SU-DHL-6 (cell line): Measurements from ENCODE around the gene EXOC2.

Experiments used
- H2AFZ ChIP-seq: fragments of 200-600 bp; sonication (generic); 2 replicates; pipeline ENCODE4 v1.6.1; 2014; ENCODE audit warnings: low read depth, mild to moderate bottlenecking, moderate library complexity, mixed read lengths, antibody characterized with exemption, low read length; ENCODE audit not compliant: severe bottlenecking
- H3F3A ChIP-seq: fragments of 200-600 bp; shearing (Covaris generic); 2 replicates; pipeline ENCODE4 v1.6.0; 2016; ENCODE audit warnings: antibody characterized with exemption, mild to moderate bottlenecking; ENCODE audit not compliant: insufficient read depth
- H3K27ac ChIP-seq: fragments of 200-600 bp; sonication (generic); 2 replicates; pipeline ENCODE4 v1.5.1; 2016; ENCODE audit warnings: low read depth, mild to moderate bottlenecking, low read length, moderate library complexity, mixed read lengths
- H3K27me3 ChIP-seq: fragments of 200-600 bp; sonication (generic), shearing (Covaris generic); 2 replicates; pipeline ENCODE4 v1.6.0; 2014; ENCODE audit warnings: mild to moderate bottlenecking, low read length
- H3K36me3 ChIP-seq: fragments of 200-600 bp; sonication (generic); 2 replicates; pipeline ENCODE4 v1.6.1; 2014; ENCODE audit warnings: mild to moderate bottlenecking, low read length, mixed read lengths
- H3K4me2 ChIP-seq: fragments of 300-600, 200-600 bp; shearing (Covaris generic), sonication (generic); 2 replicates; pipeline ENCODE4 v1.6.0; 2014; ENCODE audit warnings: low read length, low read depth, mild to moderate bottlenecking; ENCODE audit not compliant: poor library complexity, severe bottlenecking
- H3K4me3 ChIP-seq: fragments of 200-600 bp; sonication (generic); 2 replicates; pipeline ENCODE4 v1.5.1; 2014; ENCODE audit warnings: antibody characterized with exemption, low read length, mild to moderate bottlenecking, mixed read lengths; ENCODE audit not compliant: insufficient read depth, poor library complexity, severe bottlenecking
- H3K79me2 ChIP-seq: fragments of 200-600 bp; sonication (generic); 2 replicates; pipeline ENCODE4 v1.6.1; 2014; ENCODE audit warnings: mild to moderate bottlenecking, low read length, moderate library complexity; ENCODE audit not compliant: insufficient read depth
- H3K9ac ChIP-seq: fragments of 200-600 bp; sonication (generic); 2 replicates; pipeline ENCODE4 v1.7.0; 2014; ENCODE audit warnings: mild to moderate bottlenecking, low read length
- H3K9me2 ChIP-seq: fragments of 200-600 bp; sonication (generic); replicated peaks from 2 replicates; pipeline ENCODE4 v1.6.1; 2014; ENCODE audit warnings: low read length; ENCODE audit not compliant: insufficient read depth
- H3K9me3 ChIP-seq: fragments of 200-600 bp; sonication (generic); 2 replicates; pipeline ENCODE4 v1.6.1; 2014; ENCODE audit warnings: low read length, mixed read lengths; ENCODE audit not compliant: insufficient read depth
- H4K20me1 ChIP-seq: fragments of 200-600 bp; sonication (generic); 2 replicates; pipeline ENCODE4 v1.6.1; 2014; ENCODE audit warnings: low read depth, mild to moderate bottlenecking, antibody characterized with exemption, low read length, moderate library complexity, mixed read lengths
- EZH2phosphoT487 ChIP-seq: fragments of 200-600 bp; sonication (generic), shearing (Covaris generic); conservative IDR thresholded peaks from 2 replicates; pipeline ENCODE4 v1.6.1; 2018; ENCODE audit warnings: mild to moderate bottlenecking, antibody characterized with exemption, low read length, moderate library complexity, mixed read lengths
- TF ChIP-seq, protein P1 (sequence below): fragments of 200-600 bp; sonication (generic); IDR thresholded peaks from one replicate; pipeline ENCODE4 v1.5.1; 2017; ENCODE audit warnings: antibody characterized with exemption, mild to moderate bottlenecking, low read length, moderate library complexity; ENCODE audit not compliant: insufficient read depth, poor library complexity, severe bottlenecking

The EXOC2 gene

DNA sequence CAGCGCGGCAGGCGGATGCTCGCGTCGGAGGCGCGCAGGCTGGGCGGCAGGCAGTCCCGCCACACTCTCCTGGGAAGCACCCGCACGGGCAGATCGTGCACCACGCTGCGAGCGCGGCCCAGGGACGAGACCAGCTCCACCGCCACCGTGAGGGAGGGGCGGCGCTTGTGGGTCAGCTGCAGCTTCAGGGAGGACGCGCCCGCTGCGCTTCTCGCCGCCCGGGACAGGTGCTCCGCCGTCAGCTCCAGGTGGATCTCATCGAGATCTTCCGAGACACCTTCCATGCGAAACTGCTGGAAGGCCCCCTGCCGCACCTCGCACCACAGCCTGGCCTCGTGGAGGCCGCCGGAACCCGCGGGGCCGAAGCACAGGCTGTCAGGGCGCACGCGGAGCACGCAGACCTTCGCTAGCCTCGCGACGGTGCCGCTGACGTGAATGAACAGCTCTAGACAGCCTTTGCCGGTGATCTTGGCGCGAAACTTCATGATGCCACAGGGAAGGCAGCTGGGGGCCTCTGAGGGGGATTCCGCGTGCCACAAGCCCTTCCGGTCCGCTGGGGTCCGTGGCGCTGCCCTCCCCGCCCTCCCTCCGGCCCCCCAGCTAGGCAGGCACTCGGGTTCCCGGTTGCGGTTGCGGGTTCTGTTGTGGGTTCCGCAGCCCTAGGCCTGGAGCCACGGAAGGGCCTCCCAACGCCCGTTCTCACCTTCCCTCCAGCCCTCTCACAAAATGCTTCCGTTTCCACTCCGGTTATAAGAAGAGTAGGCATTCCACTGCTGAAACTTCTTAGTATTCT lies 36.3 kb downstream of the EXOC2 start, which contains the start of gene HUS1B:
HUS1B (minus strand) TSS at position 641 of the 793 bp plus-strand sequence; CDS start at position 485, 156 bp downstream.
- H3K9me2 ChIP-seq: no peaks in the 10 kb centered on the region
- H3K36me3 ChIP-seq: no peaks in the 10 kb centered on the region
- H3K27me3 ChIP-seq: no peaks in the 10 kb centered on the region
- H3K27ac ChIP-seq: no peak within 1 kb of the TSS
- H2AFZ ChIP-seq: no peak within 1 kb of the TSS
- H3K4me2 ChIP-seq: no peak within 1 kb of the TSS
- H3K9me3 ChIP-seq: no peaks in the 10 kb centered on the region
- peaks cover 9% of the 10 kb centered on the region; the same call in 1 of the 2 replicates for H4K20me1 ChIP-seq
- no peak within 1 kb of the TSS for H3K9ac ChIP-seq
- no peak within 1 kb of the TSS for H3K4me3 ChIP-seq
- H3F3A ChIP-seq: no peaks in the 10 kb centered on the region
- TF ChIP-seq, protein P1, sequence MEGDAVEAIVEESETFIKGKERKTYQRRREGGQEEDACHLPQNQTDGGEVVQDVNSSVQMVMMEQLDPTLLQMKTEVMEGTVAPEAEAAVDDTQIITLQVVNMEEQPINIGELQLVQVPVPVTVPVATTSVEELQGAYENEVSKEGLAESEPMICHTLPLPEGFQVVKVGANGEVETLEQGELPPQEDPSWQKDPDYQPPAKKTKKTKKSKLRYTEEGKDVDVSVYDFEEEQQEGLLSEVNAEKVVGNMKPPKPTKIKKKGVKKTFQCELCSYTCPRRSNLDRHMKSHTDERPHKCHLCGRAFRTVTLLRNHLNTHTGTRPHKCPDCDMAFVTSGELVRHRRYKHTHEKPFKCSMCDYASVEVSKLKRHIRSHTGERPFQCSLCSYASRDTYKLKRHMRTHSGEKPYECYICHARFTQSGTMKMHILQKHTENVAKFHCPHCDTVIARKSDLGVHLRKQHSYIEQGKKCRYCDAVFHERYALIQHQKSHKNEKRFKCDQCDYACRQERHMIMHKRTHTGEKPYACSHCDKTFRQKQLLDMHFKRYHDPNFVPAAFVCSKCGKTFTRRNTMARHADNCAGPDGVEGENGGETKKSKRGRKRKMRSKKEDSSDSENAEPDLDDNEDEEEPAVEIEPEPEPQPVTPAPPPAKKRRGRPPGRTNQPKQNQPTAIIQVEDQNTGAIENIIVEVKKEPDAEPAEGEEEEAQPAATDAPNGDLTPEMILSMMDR: no peak
- TF ChIP-seq EZH2phosphoT487: no peak
- H3K79me2 ChIP-seq: peaks cover 36% of the 10 kb centered on the region

DNA sequence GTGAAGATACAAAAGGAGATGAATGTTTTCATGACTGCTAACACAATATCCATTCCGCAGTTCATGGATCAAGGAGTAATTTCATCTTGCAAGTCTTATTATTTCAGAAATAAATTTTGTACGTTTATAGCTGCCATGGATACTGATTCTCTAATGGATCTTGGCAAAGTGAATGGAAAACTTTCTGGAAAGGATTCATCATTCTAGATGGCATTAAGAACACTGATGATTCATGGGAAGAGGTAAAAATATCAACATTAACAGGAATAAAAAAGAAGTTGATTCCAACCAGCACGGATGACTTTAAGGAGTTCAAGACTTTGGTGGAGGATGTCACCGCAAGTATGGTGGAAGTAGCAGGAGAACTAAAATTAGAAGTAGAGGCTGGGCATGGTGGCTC lies 38.8 kb downstream of the EXOC2 start:
- H3K27me3 ChIP-seq: no peaks in the 10 kb centered on the region
- no peaks in the 10 kb centered on the region for H3K36me3 ChIP-seq
- no peak overlapping the region for H3K4me2 ChIP-seq
- H3K9me3 ChIP-seq: no peaks in the 10 kb centered on the region
- no peaks in the 10 kb centered on the region for H3F3A ChIP-seq
- no peak overlapping the region for H3K4me3 ChIP-seq
- peaks cover 15% of the 10 kb centered on the region; the same call in 1 of the 2 replicates for H3K79me2 ChIP-seq
- H3K9ac ChIP-seq: no peak overlapping the region
- TF ChIP-seq EZH2phosphoT487: no peak
- TF ChIP-seq, protein P1: no peak
- H4K20me1 ChIP-seq: peaks cover 6% of the 10 kb centered on the region; the same call in 1 of the 2 replicates
- no peak overlapping the region for H2AFZ ChIP-seq
- no peaks in the 10 kb centered on the region for H3K9me2 ChIP-seq
- no peak overlapping the region for H3K27ac ChIP-seq

DNA sequence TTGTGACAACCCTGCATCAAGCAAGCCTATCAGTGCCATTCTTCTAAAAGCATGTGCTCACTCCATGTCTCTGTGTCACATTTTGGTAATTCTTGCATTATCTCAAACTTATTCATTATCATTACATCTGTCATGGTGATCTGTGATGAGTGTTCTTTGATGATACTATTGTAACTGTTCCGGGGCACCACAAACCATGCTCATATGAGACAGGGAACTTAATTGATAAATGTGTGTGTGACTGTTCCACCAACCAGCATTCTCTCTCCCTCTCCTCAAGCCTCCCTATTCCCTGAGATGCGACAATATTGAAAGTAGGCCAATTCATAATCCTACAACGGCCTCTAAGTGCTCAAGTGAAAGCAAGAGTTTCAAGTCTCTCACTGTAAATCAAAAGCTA lies 40.1 kb downstream of the EXOC2 start:
- Histone ChIP-seq H3K9ac (no peak overlapping the region), H3K4me3 (no peak overlapping the region), H3K27ac (no peak overlapping the region), H4K20me1 (peaks cover 6% of the 10 kb centered on the region; the same call in 1 of the 2 replicates), H3K9me2 (no peaks in the 10 kb centered on the region), H3K79me2 (peaks cover 6% of the 10 kb centered on the region; the same call in 1 of the 2 replicates), H3K4me2 (no peak overlapping the region), H3K9me3 (no peaks in the 10 kb centered on the region), H2AFZ (no peak overlapping the region), H3K27me3 (no peaks in the 10 kb centered on the region), H3K36me3 (no peaks in the 10 kb centered on the region), H3F3A (no peaks in the 10 kb centered on the region)
- TF ChIP-seq, protein P1: no peak
- no peak for TF ChIP-seq EZH2phosphoT487
